Activated CD8-positive, alpha-beta memory T cell treated with anti-CD3 and anti-CD28 coated beads for 1 hour (primary cell): ENCODE measurements around the gene C17orf50.

ENCODE experiments used
- DNase-seq, 2 donors: peaks; one replicate each; pipeline ENCODE4 v3.0.0-alpha.2; 2020; ENCODE audit warnings: low read depth in 1 of 2; ENCODE audit errors: extremely low read depth in 1 of 2

Gene C17orf50

DNA sequence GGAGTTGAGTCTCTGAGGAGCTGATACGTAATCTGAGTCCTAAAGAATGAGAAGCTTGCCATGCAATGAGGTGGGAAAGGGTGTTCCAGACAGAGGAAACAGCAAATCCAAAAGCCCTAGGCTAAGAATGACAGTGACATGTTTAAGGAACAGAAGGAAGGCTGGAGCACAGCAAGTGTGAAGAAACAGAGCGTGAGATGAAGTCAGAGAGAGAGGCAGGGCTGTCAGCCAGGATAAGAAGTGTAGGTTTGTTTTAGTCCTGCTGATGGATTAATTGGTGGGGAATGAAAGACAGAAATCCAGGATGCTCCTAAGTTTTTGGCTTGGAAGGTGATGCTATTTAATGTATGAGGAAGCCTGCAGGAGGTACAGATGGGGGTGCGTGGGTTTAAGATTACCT, 20.3 kb downstream of the C17orf50 start:
- no peak for DNase-seq

DNA sequence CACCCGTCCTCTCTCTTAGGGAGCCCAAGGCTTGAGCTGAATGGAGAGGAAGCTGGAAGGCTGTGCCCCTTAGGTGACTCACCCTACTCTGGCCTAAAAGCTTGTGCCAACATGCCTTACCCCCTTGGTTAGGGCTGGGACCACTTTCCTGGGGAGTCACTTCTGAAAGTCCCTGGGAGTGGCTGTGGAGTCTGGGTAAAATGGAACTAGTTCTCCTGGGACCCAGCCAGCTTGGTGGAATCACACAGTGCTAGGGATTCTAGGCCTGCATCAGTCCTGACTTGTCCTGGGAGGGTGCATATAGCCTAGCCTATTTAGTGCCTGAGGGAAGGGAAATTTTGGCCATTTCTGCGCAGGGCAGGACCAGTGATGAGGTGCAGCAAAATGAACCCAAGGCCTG, 24.2 kb downstream of the C17orf50 start:
- no peak for DNase-seq

- no peak for DNase-seq
These were observed 26.3 kb downstream of the C17orf50 start for GRCh38 chr17:35786941-35787432.

- DNase-seq: no peak
These were observed 28.0 kb downstream of the C17orf50 start for GRCh38 chr17:35788477-35789368.

GRCh38 chr17:35790841-35791240, 30.2 kb downstream of the C17orf50 start:
- DNase-seq: no peak

GRCh38 chr17:35791681-35792350, 31.1 kb downstream of the C17orf50 start:
- DNase-seq: no peak

DNA sequence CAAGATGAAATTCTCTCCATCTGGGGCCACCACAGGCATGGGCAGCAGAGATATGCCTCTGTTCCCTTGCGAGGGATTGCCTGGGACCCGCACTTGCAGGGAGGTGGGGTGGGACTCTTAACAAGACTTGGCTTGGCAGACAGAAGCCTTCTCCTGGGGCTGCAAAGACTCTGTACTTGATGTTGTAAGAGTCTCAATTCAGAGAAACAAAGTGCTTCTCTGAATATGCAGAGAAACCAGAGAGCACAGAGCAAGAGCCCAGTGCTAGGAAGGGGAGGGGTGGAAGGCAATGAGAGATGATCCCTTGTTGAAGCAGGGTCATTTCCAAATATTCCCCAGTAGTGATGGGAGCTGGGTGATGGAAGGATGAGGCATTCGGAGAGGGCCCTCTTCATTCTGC, 32.6 kb downstream of the C17orf50 start:
- no peak for DNase-seq

DNA sequence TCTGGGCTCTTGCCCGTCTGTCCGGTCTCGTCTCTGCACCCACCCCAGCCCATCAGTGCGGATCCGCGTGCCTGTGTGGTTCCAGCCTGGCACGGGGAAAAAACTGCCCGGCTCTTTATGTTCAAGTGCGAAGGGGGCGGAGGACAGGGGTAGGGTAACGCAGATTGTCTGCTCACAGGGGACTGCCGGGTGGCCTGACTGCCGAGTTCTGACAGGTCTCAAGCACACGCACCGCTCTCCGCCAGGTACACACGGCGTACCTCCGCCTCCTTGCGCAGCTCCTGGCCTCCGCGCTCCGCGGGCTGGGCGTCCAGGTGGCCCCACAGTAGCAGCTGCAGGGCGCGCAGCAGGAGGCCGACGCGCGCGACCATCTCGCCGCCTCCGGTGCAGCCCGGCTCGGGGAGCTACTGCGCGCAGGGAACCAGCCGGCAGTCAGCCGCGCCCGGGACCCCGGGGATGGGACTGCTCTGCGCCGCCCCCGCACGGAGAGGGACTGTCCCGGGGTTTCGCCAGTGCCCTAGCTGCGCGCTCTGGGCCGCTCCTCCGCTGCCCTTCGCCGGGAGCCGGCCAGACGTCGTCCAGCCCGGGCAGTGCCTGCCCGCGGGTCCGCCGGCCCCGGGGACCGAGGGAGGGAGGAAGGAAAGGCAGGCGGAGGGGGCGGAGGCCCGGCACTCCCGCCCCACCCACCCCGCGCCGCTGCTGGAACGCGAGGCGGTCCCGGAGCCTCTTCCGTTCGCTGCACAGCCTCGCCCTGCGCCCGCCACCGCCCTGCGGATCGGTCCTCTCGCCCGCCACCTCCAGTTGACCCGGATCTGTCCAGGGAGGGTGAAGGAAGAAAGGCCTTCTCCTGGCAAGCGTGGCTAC, 34.6 kb downstream of the C17orf50 start, which contains the start of gene MMP28:
MMP28 (minus strand) TSS at position 635 of the 864 bp plus-strand sequence; CDS start at position 371, 264 bp downstream.
- peak in 1 of 2 donors; percentile 13 for DNase-seq

DNA sequence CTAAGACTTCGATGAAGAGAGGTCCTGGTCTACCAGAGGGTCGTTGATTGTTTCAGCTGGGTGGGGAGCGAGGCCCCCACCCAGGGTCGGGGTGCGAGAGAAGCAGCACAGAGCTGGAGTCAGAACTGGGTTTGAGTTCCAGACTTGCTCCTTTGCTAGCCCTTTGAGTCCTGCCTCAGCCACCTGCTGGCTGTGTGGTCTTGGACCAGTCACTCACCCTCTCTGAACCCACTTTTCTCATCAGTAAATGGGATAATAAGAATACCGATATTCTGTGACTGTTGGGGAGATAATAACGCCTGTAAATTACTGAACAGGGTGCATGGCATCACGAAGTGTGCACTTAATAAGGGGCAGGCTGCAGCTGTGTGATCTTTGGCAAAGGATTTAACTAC, 35.2 kb downstream of the C17orf50 start:
- no peak for DNase-seq

- DNase-seq: no peak
These were observed 36.3 kb downstream of the C17orf50 start for GRCh38 chr17:35796942-35797341.

GRCh38 chr17:35797370-35797769, 36.7 kb downstream of the C17orf50 start:
- DNase-seq: no peak

DNA sequence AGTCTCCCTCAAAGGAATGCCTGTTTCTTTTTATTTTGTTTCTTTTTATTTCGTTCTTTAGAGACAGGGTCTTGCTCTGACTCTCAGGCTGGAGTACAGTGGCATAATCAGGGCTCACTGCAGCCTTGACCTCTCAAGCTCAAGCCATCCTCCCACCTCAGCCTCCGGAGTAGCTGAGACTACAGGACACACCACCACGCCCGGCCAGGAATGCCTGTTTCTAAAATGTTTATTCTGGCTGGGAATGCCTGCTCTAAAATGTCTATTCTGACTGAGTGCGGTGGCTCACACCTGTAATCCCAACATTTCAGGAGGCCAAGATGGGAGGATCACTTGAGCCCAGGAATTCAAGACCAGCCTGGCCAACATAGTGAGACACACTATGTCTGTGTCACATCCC, 37.2 kb downstream of the C17orf50 start:
- no peak for DNase-seq

DNA sequence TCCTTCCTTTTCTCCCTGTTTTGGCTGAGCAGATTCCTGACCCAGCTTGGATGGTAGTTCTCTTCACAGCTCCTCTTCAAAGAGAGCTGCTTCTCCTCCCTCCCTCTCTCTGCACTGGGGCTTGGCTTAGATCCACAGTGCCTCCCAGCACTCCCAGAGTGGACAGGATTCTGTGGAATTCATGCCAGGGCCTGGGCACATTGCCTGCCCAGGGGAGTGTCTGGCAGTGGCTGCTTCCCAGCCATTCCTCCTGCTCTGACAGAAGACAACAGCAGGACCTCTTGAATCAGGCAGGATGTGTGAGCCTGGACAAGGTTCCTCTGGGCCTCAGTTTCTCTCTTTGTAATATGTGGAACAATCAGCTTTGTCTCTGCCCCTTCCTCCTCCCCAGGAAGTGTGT, 39.3 kb downstream of the C17orf50 start:
- no peak for DNase-seq

- no peak for DNase-seq
These were observed 41.0 kb downstream of the C17orf50 start for GRCh38 chr17:35801583-35802224.

GRCh38 chr17:35804658-35805192, 44.0 kb downstream of the C17orf50 start:
- no peak for DNase-seq

- no peak for DNase-seq
These were observed 46.9 kb downstream of the C17orf50 start for GRCh38 chr17:35807371-35808144.

GRCh38 chr17:35808240-35808961, 47.7 kb downstream of the C17orf50 start:
- DNase-seq: no peak

DNA sequence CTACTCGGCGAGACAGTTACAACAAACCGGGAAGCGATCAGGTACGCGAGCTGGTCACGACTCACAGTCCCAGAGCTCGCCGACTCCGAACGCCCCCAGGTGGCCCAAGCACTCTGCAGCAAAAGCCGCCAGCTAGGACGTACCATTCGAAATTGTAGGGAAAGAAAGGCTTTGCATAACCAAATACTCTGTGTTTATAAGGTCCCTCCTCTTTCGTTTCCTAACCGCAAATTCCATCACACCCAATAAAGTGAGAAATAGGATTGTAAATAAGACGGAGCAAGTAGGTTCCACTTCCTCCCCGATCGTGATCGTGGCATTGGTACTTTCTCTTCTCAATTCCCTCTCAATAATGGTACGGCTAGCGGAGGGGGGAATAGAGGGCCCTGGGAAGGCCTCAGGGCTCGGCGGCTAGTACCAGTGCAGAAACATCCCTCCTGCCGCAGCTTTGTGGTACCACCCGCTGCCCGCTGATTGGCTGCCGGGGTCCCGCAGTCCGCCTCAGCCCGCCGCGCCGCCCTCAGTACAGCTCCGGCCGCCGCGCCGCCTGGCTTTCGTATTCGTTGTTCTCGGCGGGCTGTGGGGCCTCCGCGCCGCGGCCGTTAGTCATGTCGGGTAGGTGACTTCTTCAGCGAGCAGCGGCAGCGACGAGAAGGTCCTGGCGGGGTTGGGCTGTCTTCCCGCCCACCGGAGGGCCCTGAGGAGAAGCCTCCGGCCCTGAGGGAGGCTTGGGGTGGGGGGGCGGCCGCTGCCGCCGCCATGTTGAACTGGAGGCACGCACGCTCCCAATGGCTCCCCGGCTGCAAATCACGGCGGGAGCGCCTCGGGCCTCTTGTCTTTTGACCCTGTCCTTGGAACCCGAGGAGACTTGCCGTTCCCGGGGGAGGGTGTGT, 48.5 kb downstream of the C17orf50 start, which contains the start of gene TAF15:
TAF15 (plus strand) TSS at position 523 of the 893 bp plus-strand sequence; CDS start at position 609, 86 bp downstream.
- DNase-seq: peak; percentile 91
